H1 (cell line): ENCODE data around the gene NDUFA7. TPM values are rescaled to one million over a fixed set of nuclear protein-coding genes. Genes with fewer than 3 reads are reported as not detected.

ENCODE experiments used
- CTCF ChIA-PET: fragments of 300-600 bp; sonication (Branson Sonifier 250); formaldehyde crosslinking; loops from one replicate; lab custom pipeline; 2021; ENCODE audit not compliant: partially characterized antibody; lab: Charles Lee
- POLR2A ChIA-PET: fragments of 300-600 bp; sonication (Branson Sonifier 250); formaldehyde crosslinking; loops from one replicate; lab custom pipeline; 2021; ENCODE audit warnings: inconsistent platforms; ENCODE audit not compliant: partially characterized antibody; lab: Charles Lee
- DNase-seq, 2 experiments: peaks; one replicate each; pipeline versions ENCODE4 v3.0.0 to v3.0.0-alpha.2; 2010 to 2022; ENCODE audit warnings: low spot score in 2 of 2, low read depth in 1 of 2, mixed read lengths in 1 of 2
- FAIRE-seq: peaks from 2 replicates; lab custom pipeline; 2011; peaks lifted over from hg19 to GRCh38; lab: Jason Lieb, UNC
- H2AFZ ChIP-seq: 2 replicates; pipeline ENCODE4 v1.8.1; 2012; ENCODE audit warnings: low read length, inconsistent platforms
- H2AK5ac ChIP-seq: 2 replicates; pipeline ENCODE4 v1.6.1; 2013; ENCODE audit warnings: low read depth, low read length
- H2BK120ac ChIP-seq: replicated peaks from 2 replicates; pipeline ENCODE3; 2013; ENCODE audit warnings: low read depth, low read length, inconsistent platforms
- H2BK12ac ChIP-seq: 2 replicates; pipeline ENCODE4 v1.6.1; 2013; ENCODE audit warnings: low read depth, low read length
- H2BK15ac ChIP-seq: 2 replicates; pipeline ENCODE4 v1.6.1; 2013; ENCODE audit warnings: low read length
- H2BK20ac ChIP-seq: 2 replicates; pipeline ENCODE4 v1.6.1; 2013; ENCODE audit warnings: low read length
- H2BK5ac ChIP-seq: 2 replicates; pipeline ENCODE4 v1.6.1; 2013; ENCODE audit warnings: low read depth, low read length
- H3K14ac ChIP-seq: 2 replicates; pipeline ENCODE4 v1.6.1; 2013; ENCODE audit warnings: inconsistent platforms; ENCODE audit not compliant: insufficient read length
- H3K18ac ChIP-seq: 2 replicates; pipeline ENCODE4 v1.6.1; 2013; ENCODE audit warnings: low read length; ENCODE audit errors: extremely low read depth
- H3K23ac ChIP-seq: 2 replicates; pipeline ENCODE4 v1.6.1; 2013; ENCODE audit warnings: inconsistent platforms; ENCODE audit not compliant: insufficient read length
- H3K23me2 ChIP-seq: 2 replicates; pipeline ENCODE4 v1.6.1; 2013; ENCODE audit warnings: low read depth, low read length
- H3K27ac ChIP-seq: 2 replicates; pipeline ENCODE4 v1.6.1; 2011; ENCODE audit warnings: low read depth, low read length, inconsistent platforms
- H3K27me3 ChIP-seq, 4 experiments: replicated peaks in 1 of 4; 1 replicate in 1 of 4; 2 replicates in 3 of 4; pipeline versions ENCODE4 v1.6.1 to v1.8.1; 2011 to 2013; ENCODE audit warnings: low read length in 3 of 4, mild to moderate bottlenecking in 3 of 4, inconsistent platforms in 2 of 4, mixed read lengths in 2 of 4, moderate library complexity in 1 of 4; ENCODE audit not compliant: control insufficient read depth in 3 of 4, insufficient read depth in 3 of 4; ENCODE audit errors: extremely low read depth in 1 of 4
- H3K36me3 ChIP-seq, 4 experiments: 2 replicates each; pipeline versions ENCODE4 v1.6.1 to v1.8.1; 2011 to 2013; ENCODE audit warnings: mild to moderate bottlenecking in 4 of 4, low read length in 3 of 4, moderate library complexity in 2 of 4, control low read depth in 1 of 4, inconsistent platforms in 1 of 4; ENCODE audit not compliant: insufficient read depth in 4 of 4, control insufficient read depth in 2 of 4
- H3K4ac ChIP-seq: replicated peaks from 2 replicates; pipeline ENCODE3; 2013; ENCODE audit warnings: low read length, low read depth, mixed read lengths, inconsistent platforms; ENCODE audit not compliant: insufficient read length
- H3K4me1 ChIP-seq, 4 experiments: replicated peaks in 1 of 4; 1 replicate in 1 of 4; 2 replicates in 3 of 4; pipeline versions ENCODE4 v1.6.1 to v1.8.1; 2011 to 2013; ENCODE audit warnings: low read length in 3 of 4, inconsistent platforms in 2 of 4, mixed read lengths in 1 of 4; ENCODE audit not compliant: insufficient read depth in 4 of 4, control insufficient read depth in 3 of 4
- H3K4me2 ChIP-seq, 2 experiments: 2 replicates each; pipeline versions ENCODE4 v1.6.1 to v1.8.1; 2011 to 2013; ENCODE audit warnings: low read depth in 2 of 2, low read length in 2 of 2, control low read depth in 1 of 2, inconsistent platforms in 1 of 2, mild to moderate bottlenecking in 1 of 2; ENCODE audit not compliant: insufficient read depth in 1 of 2
- H3K4me3 ChIP-seq, 4 experiments: fragments of 200-600, 300-600 bp in 1 of 4; sonication (generic), shearing (Covaris generic), sonication (Bioruptor Twin) in 1 of 4; 2 replicates each; pipeline versions ENCODE4 v1.5.1 to v1.8.1; 2011 to 2016; ENCODE audit warnings: low read length in 4 of 4, low read depth in 3 of 4, control low read depth in 2 of 4, inconsistent platforms in 2 of 4, mild to moderate bottlenecking in 2 of 4, mixed read lengths in 1 of 4, moderate library complexity in 1 of 4; ENCODE audit not compliant: insufficient read depth in 2 of 4; ENCODE audit errors: extremely low read depth in 1 of 4
- H3K56ac ChIP-seq: replicated peaks from 2 replicates; pipeline ENCODE3; 2013; ENCODE audit warnings: low read depth, mild to moderate bottlenecking, mixed read lengths, low read length, inconsistent platforms; ENCODE audit not compliant: insufficient read length
- H3K79me1 ChIP-seq: 2 replicates; pipeline ENCODE4 v1.6.1; 2013; ENCODE audit warnings: low read depth, low read length, control low read depth
- H3K79me2 ChIP-seq, 2 experiments: 2 replicates each; pipeline versions ENCODE4 v1.6.1 to v1.8.1; 2012 to 2013; ENCODE audit warnings: low read length in 2 of 2, mild to moderate bottlenecking in 2 of 2, inconsistent platforms in 1 of 2; ENCODE audit not compliant: insufficient read depth in 2 of 2, control insufficient read depth in 1 of 2
- H3K9ac ChIP-seq, 4 experiments: replicated peaks in 1 of 4; 1 replicate in 1 of 4; 2 replicates in 3 of 4; pipeline versions ENCODE4 v1.6.1 to v1.8.1; 2011 to 2013; ENCODE audit warnings: low read depth in 3 of 4, low read length in 3 of 4, control low read depth in 2 of 4, mild to moderate bottlenecking in 2 of 4, moderate library complexity in 2 of 4, inconsistent platforms in 1 of 4; ENCODE audit errors: extremely low read depth in 1 of 4
- H3K9me3 ChIP-seq, 2 experiments: 2 replicates each; pipeline versions ENCODE4 v1.6.1 to v1.8.1; 2012 to 2013; ENCODE audit warnings: mild to moderate bottlenecking in 2 of 2, moderate library complexity in 2 of 2, control low read depth in 1 of 2, inconsistent platforms in 1 of 2, low read depth in 1 of 2, low read length in 1 of 2, mixed read lengths in 1 of 2; ENCODE audit not compliant: insufficient read depth in 2 of 2
- H4K20me1 ChIP-seq, 2 experiments: replicated peaks in 1 of 2; 2 replicates each; pipeline versions ENCODE3 to v1.8.1; 2011 to 2013; ENCODE audit warnings: inconsistent platforms in 2 of 2, low read length in 2 of 2, mild to moderate bottlenecking in 1 of 2; ENCODE audit not compliant: insufficient read depth in 2 of 2, control insufficient read depth in 1 of 2
- H4K5ac ChIP-seq: 2 replicates; pipeline ENCODE4 v1.6.1; 2013; ENCODE audit warnings: low read length, low read depth, mixed read lengths, inconsistent platforms; ENCODE audit not compliant: insufficient read length
- H4K8ac ChIP-seq: 2 replicates; pipeline ENCODE4 v1.8.0; 2013; ENCODE audit warnings: mild to moderate bottlenecking, moderate library complexity, low read length, inconsistent platforms; ENCODE audit not compliant: insufficient read depth; ENCODE audit errors: extremely low read depth
- H4K91ac ChIP-seq: replicated peaks from 2 replicates; pipeline ENCODE3; 2013; ENCODE audit warnings: low read length, mixed read lengths, inconsistent platforms; ENCODE audit not compliant: insufficient read length
- BCL11A ChIP-seq, 2 experiments: IDR thresholded peaks; one replicate each; pipeline ENCODE4 v1.6.1; 2011; ENCODE audit warnings: low read depth in 2 of 2, low read length in 2 of 2, mild to moderate bottlenecking in 2 of 2
- SIX5 ChIP-seq: IDR thresholded peaks from 2 replicates; pipeline ENCODE4 v1.6.1; 2011; ENCODE audit warnings: mild to moderate bottlenecking, low read depth, low read length
- SRF ChIP-seq: IDR thresholded peaks from 2 replicates; pipeline ENCODE4 v1.6.1; 2011; ENCODE audit warnings: mild to moderate bottlenecking, low read depth, low read length, moderate library complexity
- SUZ12 ChIP-seq: fragments of 200-600 bp; sonication (generic); IDR thresholded peaks from 2 replicates; pipeline ENCODE4 v1.6.1; 2012; ENCODE audit warnings: mild to moderate bottlenecking, inconsistent platforms, low read length, moderate library complexity, mixed read lengths
- TEAD4 ChIP-seq: IDR thresholded peaks from 2 replicates; pipeline ENCODE4 v1.6.1; 2012; ENCODE audit warnings: low read depth, low read length, inconsistent platforms, mixed read lengths
- WGBS, 2 experiments: shearing (Covaris generic) in 1 of 2; methylation state at CpG; one replicate each; pipeline versions ENCODE4 v1.1.6 to v1.1.7; 2013 to 2015; ENCODE audit warnings: low lambda C conversion rate in 2 of 2, mixed read lengths in 2 of 2, inconsistent platforms in 1 of 2, low coverage in 1 of 2, missing lambda C conversion rate in 1 of 2; ENCODE audit not compliant: insufficient replicate concordance in 2 of 2, insufficient coverage in 1 of 2, insufficient read length in 1 of 2; ENCODE audit errors: extremely low coverage in 1 of 2, missing lambda C conversion rate in 1 of 2; 5-methylcytosine and 5-hydroxymethylcytosine counted together
- polyA plus RNA-seq, 7 experiments: library from polyadenylated mRNA; depleted of rRNA in 3 of 7; stranded (reverse) in 5 of 7; unstranded in 2 of 7; fragments of >200 nt in 5 of 7; fragments of 200-250 nt in 2 of 7; gene quantifications; 1 replicate in 5 of 7; 2 replicates in 1 of 7; 4 replicates in 1 of 7; pipeline versions ENCODE4 v1.2.1 to v1.2.3, GENCODE V29; 2011 to 2013; ENCODE audit warnings: missing spikeins in 2 of 7, mixed read lengths in 2 of 7
- total RNA-seq: library from RNA; stranded (reverse); fragmentation: NEBNext Ultra II Directional; extraction: Animal tissue kit (Norgen Biotek cat#: 25700); gene quantifications from 2 replicates; pipeline ENCODE4 v1.2.1, GENCODE V29; 2021

NDUFA7 gene
- total and polyA plus RNA-seq, 2 of the 8 experiments (the other 6 are each of a cell fraction or from before 2014, with no cell fraction given), result 54.4 to 286 TPM

GRCh38 chr19:8366121-8366581 lies 45.0 kb upstream of the NDUFA7 start:
- CTCF ChIA-PET, result interaction anchor here (0.7 to 5.6 kb wide), 7 partner anchors 12 to 213 kb away, joined by 3 to 57 read pairs (median 4); no protein-coding TSS in a partner anchor
- H4K91ac ChIP-seq, result no peak overlapping the region
- no peak overlapping the region for H2BK20ac ChIP-seq
- H2BK5ac ChIP-seq, result 0 out of 2 replicates have a peak overlapping the region, but pooled peaks have one; percentile 35
- H3K36me3 ChIP-seq, result no peaks in the 10 kb centered on the region
- H2BK12ac ChIP-seq, result no peak overlapping the region
- H3K4ac ChIP-seq, result no peak overlapping the region
- no peaks in the 10 kb centered on the region for H4K20me1 ChIP-seq
- no peaks in the 10 kb centered on the region for H3K79me2 ChIP-seq
- TF ChIP-seq BCL11A (IDR thresholded peaks at IDR 0.05; ENCODE audit: low read depth in 2 of 2, low read length in 2 of 2) (no peak), SIX5 (no peak), TEAD4 (no peak), SUZ12 (0 out of 2 replicates have a peak, but pooled peaks have one; percentile 19), SRF (no peak)
- TF ChIP-seq, all 59 proteins: peak for 1
- no peak for FAIRE-seq
- Histone ChIP-seq H2AFZ (no peak overlapping the region), H2BK120ac (no peak overlapping the region), H3K23ac (no peak overlapping the region), H4K8ac (no peak overlapping the region), H3K4me2 (no peak overlapping the region), H3K27ac (no peak overlapping the region), H3K79me1 (no peaks in the 10 kb centered on the region; the same call in 1 of the 2 replicates), H3K56ac (no peak overlapping the region), H3K9me3 (no peaks in the 10 kb centered on the region), H3K9ac (no peak overlapping the region), H4K5ac (no peak overlapping the region), H2AK5ac (peak overlapping the region; percentile 65; the same call in 1 of the 2 replicates), H3K23me2 (peaks cover 18% of the 10 kb centered on the region; the same call in 1 of the 2 replicates), H3K14ac (no peak overlapping the region), H3K27me3 (peaks cover 0 to 26% (median 18%) of the 10 kb centered on the region in 4 experiments; a peak in 6 of 7 replicates), H2BK15ac (0 out of 2 replicates have a peak overlapping the region, but pooled peaks have one; percentile 16), H3K4me3 (no peak overlapping the region), H3K18ac (no peak overlapping the region), H3K4me1 (peaks cover 0 to 15% (median 8%) of the 10 kb centered on the region in 4 experiments; a peak in 6 of 7 replicates)
- DNase-seq, result no peak
- POLR2A ChIA-PET, result interaction anchor here (1.1 to 9.2 kb wide), 7 partner anchors 10 to 148 kb away, joined by 3 to 71 read pairs (median 4); partner anchors contain the start of genes HNRNPM, RAB11B and ZNF414
- WGBS, 2 experiments, result 89% methylated on average over 8 of the region's 11 CpGs; no CpG with 5 or more reads in 1 of the 2 experiments
